Lower lobe of right lung (tissue), 2 donors: ENCODE results near the gene PDCD1. TPM values are rescaled to one million over a fixed set of nuclear protein-coding genes. Genes with fewer than 3 reads are reported as not detected.

ENCODE experiments used
- ATAC-seq, 2 donors: fragments of 200-7000 bp; cut with Tn5 transposase; one replicate each; pipeline ENCODE4 v1.9.1; 2020 to 2022; ENCODE audit warnings: mild to moderate bottlenecking in 2 of 2, moderate library complexity in 2 of 2
- DNase-seq: peaks from one replicate; pipeline ENCODE4 v3.0.0-alpha.2; 2020
- H3K27ac ChIP-seq: fragments of 200-600 bp; one replicate; pipeline ENCODE4 v1.8.0; 2022
- H3K27me3 ChIP-seq: fragments of 200-600 bp; one replicate; pipeline ENCODE4 v1.8.0; 2022; ENCODE audit warnings: low read depth
- H3K36me3 ChIP-seq: fragments of 200-600 bp; one replicate; pipeline ENCODE4 v1.8.0; 2022; ENCODE audit warnings: mild to moderate bottlenecking
- H3K4me1 ChIP-seq: fragments of 200-600 bp; one replicate; pipeline ENCODE4 v1.8.0; 2022
- H3K4me3 ChIP-seq: fragments of 200-600 bp; one replicate; pipeline ENCODE4 v1.8.0; 2022; ENCODE audit warnings: mild to moderate bottlenecking
- H3K9me3 ChIP-seq: fragments of 200-600 bp; one replicate; pipeline ENCODE4 v1.8.0; 2022
- CTCF ChIP-seq: fragments of 200-600 bp; IDR thresholded peaks from one replicate; pipeline ENCODE4 v1.8.0; 2022; ENCODE audit warnings: antibody characterized with exemption, mild to moderate bottlenecking
- intact Hi-C: fragments of 100-400 bp; cut with DNase I; formaldehyde crosslinking; loops from one replicate; pipeline ENCODE4 v1.11.0; 2022
- total RNA-seq: library from RNA; stranded (reverse); fragmentation: NEBNext Ultra II Directional; extraction: Animal tissue kit (Norgen Biotek cat#: 25700); gene quantifications from one replicate; pipeline ENCODE4 v1.2.1, GENCODE V29; 2021
- donor health status: DM: no; HTN: yes; CAD: no; lungs with severe emphysema.

PDCD1 gene
- total RNA-seq, 1 donor from 2014 or later, result 1.4 TPM

- DNase-seq (peak; percentile 46), ATAC-seq (peak in 1 of 2 donors; percentile 10)
- Histone ChIP-seq H3K4me1 (no peaks in the 10 kb centered on the region), H3K4me3 (no peak overlapping the region), H3K9me3 (no peaks in the 10 kb centered on the region), H3K36me3 (no peaks in the 10 kb centered on the region), H3K27me3 (peaks cover 19% of the 10 kb centered on the region), H3K27ac (no peak overlapping the region)
- intact Hi-C loops, result no loop called here
- TF ChIP-seq CTCF, result no peak
Measured at GRCh38 chr2:241811201-241811951, 47.3 kb downstream of the PDCD1 start.

DNA sequence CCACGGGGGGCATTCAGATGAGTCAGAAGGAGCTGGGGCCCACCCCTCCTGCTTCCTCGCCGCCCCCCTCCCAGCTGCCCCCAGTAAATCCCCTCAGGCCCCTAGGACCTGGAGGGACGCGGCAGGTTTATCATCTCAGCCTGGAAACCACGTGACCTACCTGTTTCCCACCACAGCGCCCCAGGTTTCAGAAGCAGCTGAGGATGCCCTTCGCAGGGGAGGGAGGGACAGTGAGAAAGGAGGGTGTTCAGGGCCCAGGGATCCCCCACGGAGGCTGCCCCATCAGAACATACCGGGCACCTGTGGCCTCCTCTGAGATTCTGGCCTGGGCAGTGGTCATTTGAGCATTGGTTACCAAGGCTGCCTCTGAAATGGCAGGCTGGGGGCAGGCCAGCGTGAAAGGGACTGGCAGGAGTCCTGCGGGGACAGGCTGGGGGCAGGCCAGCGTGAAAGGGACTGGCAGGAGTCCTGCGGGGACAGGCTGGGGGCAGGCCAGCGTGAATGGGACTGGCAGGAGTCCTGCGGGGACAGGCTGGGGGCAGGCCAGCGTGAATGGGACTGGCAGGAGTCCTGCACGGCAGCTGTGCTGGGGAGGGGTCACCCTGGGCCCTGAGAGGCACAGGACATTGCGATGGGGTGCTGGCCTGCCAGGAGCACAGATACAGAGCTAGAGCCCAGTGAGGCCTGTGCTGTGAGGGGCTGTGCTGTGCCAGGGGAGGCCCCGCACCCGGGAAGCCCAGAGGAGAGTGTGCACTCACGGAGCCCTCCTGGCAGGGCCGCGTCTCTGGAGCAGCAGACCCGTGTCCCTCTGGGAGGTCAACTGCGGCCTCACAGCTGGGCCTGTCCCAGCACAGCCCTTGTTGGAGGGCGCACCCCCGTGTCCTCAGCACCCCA, 48.1 kb downstream of the PDCD1 start:
- no peak overlapping the region for H3K27ac ChIP-seq
- TF ChIP-seq CTCF, result no peak
- no peaks in the 10 kb centered on the region for H3K36me3 ChIP-seq
- intact Hi-C loops, result no loop called here
- no peak overlapping the region for H3K4me3 ChIP-seq
- no peaks in the 10 kb centered on the region for H3K4me1 ChIP-seq
- DNase-seq (no peak), ATAC-seq (no peak)
- peaks cover 14% of the 10 kb centered on the region for H3K27me3 ChIP-seq
- H3K9me3 ChIP-seq, result no peaks in the 10 kb centered on the region

- no peak for DNase-seq
- H3K27ac ChIP-seq, result no peak overlapping the region
Measured at GRCh38 chr2:241809383-241810306, 49.0 kb downstream of the PDCD1 start.

DNA sequence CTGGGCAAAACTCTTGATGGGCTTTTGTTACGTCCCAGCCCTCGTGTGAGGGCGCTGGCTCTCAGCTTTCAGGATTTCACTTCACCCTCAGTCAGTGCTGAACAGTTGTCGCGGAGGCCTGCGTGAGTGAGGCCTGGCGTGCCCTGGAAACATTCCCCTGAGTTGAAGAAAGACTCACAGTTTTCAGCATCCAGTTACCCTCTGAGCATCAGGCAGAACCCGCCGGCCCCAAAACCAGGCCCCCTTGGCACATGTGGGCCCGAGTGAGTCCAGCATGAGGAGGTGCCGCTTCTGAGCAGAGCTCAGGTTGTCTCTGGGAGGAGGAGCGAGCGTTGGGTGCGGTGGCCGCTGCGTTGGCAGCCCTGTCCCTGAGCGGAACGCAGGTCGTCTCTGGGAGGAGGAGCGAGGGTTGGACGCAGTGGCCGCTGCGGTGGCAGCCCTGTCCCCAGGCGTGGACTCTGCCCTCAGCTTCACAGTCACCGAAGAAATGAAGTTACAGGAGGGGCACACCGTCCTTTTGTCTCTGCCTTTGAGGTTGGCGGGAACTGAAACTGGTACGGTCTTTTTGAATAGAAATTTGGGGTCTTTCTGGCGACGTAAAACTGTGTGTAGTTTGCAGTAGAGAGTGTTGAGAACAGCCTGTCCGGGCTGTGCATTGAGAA, 49.8 kb downstream of the PDCD1 start, which contains the start of gene NEU4:
NEU4 (plus strand) TSS at position 473 of the 662 bp plus-strand sequence. CDS start 5,292 bp downstream, outside the sequence.
- no peak for DNase-seq
- Histone ChIP-seq H3K4me1 (peaks cover 11% of the 10 kb centered on the region), H3K9me3 (no peaks in the 10 kb centered on the region), H3K36me3 (no peaks in the 10 kb centered on the region), H3K27ac (no peak within 1 kb of the TSS), H3K27me3 (peaks cover 22% of the 10 kb centered on the region), H3K4me3 (no peak within 1 kb of the TSS)
- intact Hi-C loops, result no loop called here
- no peak for TF ChIP-seq CTCF
- no peak for ATAC-seq

More at GRCh38 chr2:241809383-241810306, 49.0 kb downstream of the PDCD1 start:
- peaks cover 3% of the 10 kb centered on the region for H3K4me1 ChIP-seq
- no peak for TF ChIP-seq CTCF
- ATAC-seq, result no peak
- H3K27me3 ChIP-seq, result peaks cover 18% of the 10 kb centered on the region
- H3K36me3 ChIP-seq, result no peaks in the 10 kb centered on the region
- no peaks in the 10 kb centered on the region for H3K9me3 ChIP-seq
- H3K4me3 ChIP-seq, result no peak overlapping the region
- intact Hi-C loops, result no loop called here
